Mesendoderm (in vitro differentiated cells): ENCODE results near the gene BRDT.
A peak's percentile ranks its signal among the peaks of the same experiment; 100 is the strongest.
"Not testable (repeated sequence)": the region's sequence is repeated elsewhere in the genome, so short reads cannot be mapped to it uniquely, and the experiment has no call there.

Source experiments
- DNase-seq: peaks from one replicate; pipeline ENCODE4 v3.0.0; 2013
- H2AK5ac ChIP-seq: 2 replicates; pipeline ENCODE4 v1.6.1; 2013; ENCODE audit warnings: low read length, inconsistent platforms
- H2BK120ac ChIP-seq: 2 replicates; pipeline ENCODE4 v1.6.1; 2013; ENCODE audit warnings: low read depth, mild to moderate bottlenecking, low read length, moderate library complexity, mixed read lengths
- H2BK15ac ChIP-seq: replicated peaks from 2 replicates; pipeline ENCODE4 v1.6.1; 2013; ENCODE audit warnings: low read depth, mild to moderate bottlenecking, moderate library complexity
- H2BK5ac ChIP-seq: 2 replicates; pipeline ENCODE4 v1.6.1; 2013; ENCODE audit warnings: low read length, inconsistent platforms
- H3K18ac ChIP-seq: 2 replicates; pipeline ENCODE4 v1.6.1; 2013; ENCODE audit warnings: mild to moderate bottlenecking, low read length, mixed read lengths
- H3K23ac ChIP-seq: one replicate; pipeline ENCODE4 v1.6.1; 2013; ENCODE audit warnings: low read length
- H3K27ac ChIP-seq: 2 replicates; pipeline ENCODE4 v1.5.1; 2013; ENCODE audit warnings: low read depth, mild to moderate bottlenecking, inconsistent platforms, low read length, moderate library complexity
- H3K27me3 ChIP-seq: 2 replicates; pipeline ENCODE4 v1.6.1; 2013; ENCODE audit warnings: low read length, control low read depth, mild to moderate bottlenecking, inconsistent platforms; ENCODE audit not compliant: insufficient read depth, poor library complexity
- H3K36me3 ChIP-seq: 2 replicates; pipeline ENCODE4 v1.6.1; 2013; ENCODE audit warnings: low read length, inconsistent platforms; ENCODE audit not compliant: control insufficient read depth, insufficient read depth
- H3K4ac ChIP-seq: one replicate; pipeline ENCODE4 v1.6.1; 2013; ENCODE audit warnings: low read depth, mild to moderate bottlenecking, low read length, moderate library complexity
- H3K4me1 ChIP-seq: 2 replicates; pipeline ENCODE4 v1.6.1; 2013; ENCODE audit warnings: low read depth, low read length, inconsistent platforms; ENCODE audit not compliant: control insufficient read depth
- H3K4me2 ChIP-seq: 2 replicates; pipeline ENCODE4 v1.6.1; 2013; ENCODE audit warnings: low read length
- H3K4me3 ChIP-seq: 2 replicates; pipeline ENCODE4 v1.5.1; 2013; ENCODE audit warnings: mild to moderate bottlenecking, low read length
- H3K56ac ChIP-seq: one replicate; pipeline ENCODE4 v1.6.1; 2013; ENCODE audit warnings: low read length
- H3K79me1 ChIP-seq: 2 replicates; pipeline ENCODE4 v1.6.1; 2013; ENCODE audit warnings: low read length, inconsistent platforms
- H3K79me2 ChIP-seq: 2 replicates; pipeline ENCODE4 v1.6.1; 2013; ENCODE audit warnings: mild to moderate bottlenecking, low read length; ENCODE audit not compliant: control insufficient read depth, insufficient read depth
- H3K9ac ChIP-seq: 2 replicates; pipeline ENCODE4 v1.6.1; 2013; ENCODE audit warnings: low read length, inconsistent platforms
- H4K5ac ChIP-seq: one replicate; pipeline ENCODE4 v1.6.1; 2013; ENCODE audit warnings: low read length
- H4K8ac ChIP-seq: one replicate; pipeline ENCODE4 v1.6.1; 2013; ENCODE audit warnings: low read depth, mild to moderate bottlenecking, control low read depth, low read length, moderate library complexity
- WGBS: extraction: QIAGEN DNeasy Blood & Tissue Kit; methylation state at CpG from one replicate; pipeline ENCODE4 v1.1.7; 2013; ENCODE audit warnings: low lambda C conversion rate, missing lambda C conversion rate; ENCODE audit not compliant: insufficient coverage; ENCODE audit errors: extremely low coverage; 5-methylcytosine and 5-hydroxymethylcytosine counted together

Gene BRDT

GRCh38 chr1:92026042-92026441 lies 76.8 kb downstream of the BRDT start:
- not testable (repeated sequence) for H3K23ac ChIP-seq, H3K4me3 ChIP-seq, H3K27ac ChIP-seq, H3K4me2 ChIP-seq, H4K5ac ChIP-seq, H3K56ac ChIP-seq, DNase-seq, H2BK15ac ChIP-seq, H4K8ac ChIP-seq, H3K4me1 ChIP-seq, H3K27me3 ChIP-seq, H2AK5ac ChIP-seq, H3K79me2 ChIP-seq, H2BK5ac ChIP-seq, H2BK120ac ChIP-seq, H3K36me3 ChIP-seq, H3K4ac ChIP-seq, H3K9ac ChIP-seq, H3K79me1 ChIP-seq, H3K18ac ChIP-seq
- WGBS = no CpG with 5 or more reads among the region's 29 CpGs

DNA sequence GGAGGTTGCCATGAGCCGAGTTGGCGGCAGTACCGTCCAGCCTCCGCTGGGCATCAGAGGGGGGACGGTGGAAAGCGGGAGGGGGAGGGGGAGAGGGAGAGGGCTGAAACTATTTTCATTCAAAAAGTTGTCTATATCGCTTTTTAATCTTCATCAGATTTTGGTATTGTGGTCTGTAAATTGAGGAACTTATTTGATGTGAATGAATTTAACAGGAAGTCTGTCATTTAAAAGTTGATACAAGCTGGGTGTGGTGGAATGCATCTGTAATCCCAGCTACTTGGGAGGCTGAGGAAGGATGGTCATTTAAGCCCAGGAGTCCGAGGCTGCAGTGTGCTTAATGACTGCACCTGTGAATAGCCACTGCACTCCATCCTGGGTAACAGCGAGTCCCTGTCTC lies 77.6 kb downstream of the BRDT start:
- no peak overlapping the region for H4K5ac ChIP-seq
- H3K4me3 ChIP-seq = no peak overlapping the region
- H2BK5ac ChIP-seq = no peak overlapping the region
- H2BK15ac ChIP-seq = no peak overlapping the region
- no peaks in the 10 kb centered on the region for H3K36me3 ChIP-seq
- H3K4me1 ChIP-seq = peaks cover 3% of the 10 kb centered on the region
- H3K4ac ChIP-seq = no peak overlapping the region
- WGBS = no CpG with 5 or more reads among the region's 9 CpGs
- H3K18ac ChIP-seq = no peak overlapping the region
- H2AK5ac ChIP-seq = no peak overlapping the region
- H3K56ac ChIP-seq = no peak overlapping the region
- H3K23ac ChIP-seq = no peak overlapping the region
- DNase-seq = no peak
- H3K27me3 ChIP-seq = peaks cover 4% of the 10 kb centered on the region
- H3K79me2 ChIP-seq = no peaks in the 10 kb centered on the region
- H3K27ac ChIP-seq = no peak overlapping the region
- H2BK120ac ChIP-seq = no peak overlapping the region
- H3K9ac ChIP-seq = no peak overlapping the region
- H3K79me1 ChIP-seq = no peaks in the 10 kb centered on the region
- no peak overlapping the region for H3K4me2 ChIP-seq
- no peak overlapping the region for H4K8ac ChIP-seq

GRCh38 chr1:92029241-92029922 lies 80.2 kb downstream of the BRDT start:
- Histone ChIP-seq H3K27ac (no peak overlapping the region), H3K18ac (peak overlapping the region; percentile 3), H3K4me3 (no peak overlapping the region), H3K4me1 (peaks cover 3% of the 10 kb centered on the region), H3K9ac (peak overlapping the region; percentile 61), H3K23ac (no peak overlapping the region), H3K79me2 (no peaks in the 10 kb centered on the region), H3K56ac (peak overlapping the region; percentile 50), H4K5ac (no peak overlapping the region), H3K36me3 (no peaks in the 10 kb centered on the region), H3K79me1 (no peaks in the 10 kb centered on the region), H3K4ac (no peak overlapping the region), H3K4me2 (peak overlapping the region; percentile 96), H2BK5ac (no peak overlapping the region), H2BK15ac (no peak overlapping the region), H2AK5ac (no peak overlapping the region), H3K27me3 (peaks cover 4% of the 10 kb centered on the region), H2BK120ac (no peak overlapping the region), H4K8ac (no peak overlapping the region)
- DNase-seq = peak; percentile 21
- WGBS = no CpG with 5 or more reads among the region's 31 CpGs

GRCh38 chr1:92030656-92031107 lies 81.5 kb downstream of the BRDT start:
- Histone ChIP-seq H3K79me2 (no peaks in the 10 kb centered on the region), H3K4me2 (peak overlapping the region; percentile 96), H3K4me1 (peaks cover 3% of the 10 kb centered on the region), H4K5ac (no peak overlapping the region), H3K27me3 (peaks cover 4% of the 10 kb centered on the region), H3K4me3 (no peak overlapping the region), H3K56ac (no peak overlapping the region), H3K4ac (no peak overlapping the region), H2BK120ac (no peak overlapping the region), H3K36me3 (no peaks in the 10 kb centered on the region), H4K8ac (no peak overlapping the region), H2BK15ac (no peak overlapping the region), H3K27ac (no peak overlapping the region), H3K79me1 (no peaks in the 10 kb centered on the region), H2AK5ac (no peak overlapping the region), H2BK5ac (no peak overlapping the region), H3K9ac (peak overlapping the region; percentile 4), H3K23ac (no peak overlapping the region), H3K18ac (no peak overlapping the region)
- no CpG with 5 or more reads among the region's 4 CpGs for WGBS
- peak; percentile 67 for DNase-seq

- Histone ChIP-seq H3K56ac (no peak overlapping the region), H3K9ac (no peak overlapping the region), H3K27ac (no peak overlapping the region), H4K8ac (no peak overlapping the region), H3K23ac (no peak overlapping the region), H3K79me1 (no peaks in the 10 kb centered on the region), H3K36me3 (no peaks in the 10 kb centered on the region), H3K79me2 (no peaks in the 10 kb centered on the region), H3K27me3 (peaks cover 4% of the 10 kb centered on the region), H3K4me1 (peaks cover 3% of the 10 kb centered on the region), H2AK5ac (no peak overlapping the region), H3K4me3 (no peak overlapping the region), H4K5ac (no peak overlapping the region), H3K18ac (no peak overlapping the region), H2BK120ac (no peak overlapping the region), H3K4ac (no peak overlapping the region), H2BK5ac (no peak overlapping the region), H2BK15ac (no peak overlapping the region), H3K4me2 (no peak overlapping the region)
- WGBS = no CpG with 5 or more reads among the region's 6 CpGs
- DNase-seq = no peak
Measured at GRCh38 chr1:92031281-92032110, 82.3 kb downstream of the BRDT start.
